ENCODE data around the gene GPC5.

DNA sequence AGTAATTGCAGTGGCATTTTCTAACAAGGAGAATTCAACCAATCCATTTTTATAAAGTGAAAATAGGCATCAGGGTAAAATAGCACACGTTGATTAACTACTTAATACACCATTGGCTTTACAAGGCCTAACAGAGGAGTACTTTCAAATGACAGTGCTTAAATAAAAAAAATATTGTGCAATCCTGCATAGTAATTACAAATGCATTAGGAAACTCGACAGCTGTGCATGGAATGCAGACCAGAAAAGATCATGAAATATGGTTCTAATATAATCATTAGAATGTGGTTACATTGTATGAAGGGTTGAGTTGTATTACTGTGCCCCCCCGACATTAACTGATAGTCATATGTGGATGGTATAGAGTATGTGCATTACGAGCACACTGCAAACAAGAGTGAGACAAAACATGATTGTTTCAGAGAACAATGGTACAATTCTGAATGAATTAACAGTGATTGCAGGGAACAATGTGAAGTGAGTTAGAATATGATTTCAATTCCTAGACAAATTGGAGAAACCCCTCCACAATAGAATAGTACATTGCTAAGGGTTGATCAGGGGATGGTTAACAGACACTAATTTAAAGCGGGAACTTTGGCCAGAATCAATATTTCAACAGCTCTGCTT, 270.6 kb downstream of the GPC5 start:
- TF ChIP-seq POLR2A (IDR thresholded peaks at IDR 0.05) (no peak), CTCF (IDR thresholded peaks at IDR 0.05) (no peak)

All from uterus (tissue), 2 donors.